Thyroid gland (tissue), 4 donors: Measurements from ENCODE around the gene RENBP.
A peak's percentile ranks its signal among the peaks of the same experiment; 100 is the strongest.

Experiments
- POLR2A ChIP-seq, 2 donors: fragments of 450-650 bp; IDR thresholded peaks; one replicate each; pipeline ENCODE4 v1.6.1; 2017; ENCODE audit warnings: antibody characterized with exemption in 2 of 2, mild to moderate bottlenecking in 2 of 2, moderate library complexity in 1 of 2
- TF ChIP-seq, protein P1 (sequence below), 6 experiments: fragments of 200-600 bp in 3 of 6; fragments of 450-650 bp in 3 of 6; sonication (generic) in 3 of 6; IDR thresholded peaks; one replicate each; pipeline ENCODE4 v1.5.1; 2016 to 2019; ENCODE audit warnings: antibody characterized with exemption in 6 of 6, mild to moderate bottlenecking in 2 of 6, inconsistent platforms in 1 of 6, moderate library complexity in 1 of 6

DNA sequence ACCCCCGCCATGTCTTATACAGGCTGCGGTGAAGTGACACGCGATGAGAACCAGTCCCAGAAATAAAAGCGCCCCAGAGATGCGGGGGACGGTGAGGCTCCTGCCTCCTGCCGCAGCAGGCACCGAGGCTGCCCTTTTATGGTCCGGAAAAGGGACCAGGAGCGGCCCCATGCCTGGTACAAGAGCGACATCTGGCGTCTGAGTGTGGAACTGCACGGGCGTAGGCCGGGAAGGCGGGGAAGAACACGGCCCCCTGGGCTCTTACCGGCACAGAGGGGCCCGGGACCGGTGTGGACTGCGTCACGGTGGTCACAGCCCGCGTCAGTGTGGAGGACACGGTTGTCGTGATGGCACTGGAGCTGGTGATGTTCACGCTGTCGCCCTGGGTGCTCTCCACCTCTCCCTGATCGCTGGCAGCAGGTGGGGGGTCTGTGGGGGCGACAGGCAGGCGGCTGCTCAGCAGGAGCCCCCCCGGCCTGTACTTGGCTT lies 8.9 kb upstream of the RENBP start:
- TF ChIP-seq, protein P1, sequence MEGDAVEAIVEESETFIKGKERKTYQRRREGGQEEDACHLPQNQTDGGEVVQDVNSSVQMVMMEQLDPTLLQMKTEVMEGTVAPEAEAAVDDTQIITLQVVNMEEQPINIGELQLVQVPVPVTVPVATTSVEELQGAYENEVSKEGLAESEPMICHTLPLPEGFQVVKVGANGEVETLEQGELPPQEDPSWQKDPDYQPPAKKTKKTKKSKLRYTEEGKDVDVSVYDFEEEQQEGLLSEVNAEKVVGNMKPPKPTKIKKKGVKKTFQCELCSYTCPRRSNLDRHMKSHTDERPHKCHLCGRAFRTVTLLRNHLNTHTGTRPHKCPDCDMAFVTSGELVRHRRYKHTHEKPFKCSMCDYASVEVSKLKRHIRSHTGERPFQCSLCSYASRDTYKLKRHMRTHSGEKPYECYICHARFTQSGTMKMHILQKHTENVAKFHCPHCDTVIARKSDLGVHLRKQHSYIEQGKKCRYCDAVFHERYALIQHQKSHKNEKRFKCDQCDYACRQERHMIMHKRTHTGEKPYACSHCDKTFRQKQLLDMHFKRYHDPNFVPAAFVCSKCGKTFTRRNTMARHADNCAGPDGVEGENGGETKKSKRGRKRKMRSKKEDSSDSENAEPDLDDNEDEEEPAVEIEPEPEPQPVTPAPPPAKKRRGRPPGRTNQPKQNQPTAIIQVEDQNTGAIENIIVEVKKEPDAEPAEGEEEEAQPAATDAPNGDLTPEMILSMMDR (IDR thresholded peaks at IDR 0.05), result peak; percentile 77 to 99 (median 87)
- no peak for TF ChIP-seq POLR2A (IDR thresholded peaks at IDR 0.05)
